ENCODE measurements around the gene RGS7.

GRCh38 chr1:241229216-241229615, 127.8 kb downstream of the RGS7 start:
- TF ChIP-seq POLR2A (IDR thresholded peaks at IDR 0.05) (no peak), CTCF (IDR thresholded peaks at IDR 0.05) (no peak)

All from body of pancreas (tissue), 4 donors.